Muscle layer of duodenum (tissue), 2 donors: ENCODE measurements around the gene SNTG2.
"Not testable (repeated sequence)": the region's sequence is repeated elsewhere in the genome, so short reads cannot be mapped to it uniquely, and the experiment has no call there.

Source experiments
- H3K27ac ChIP-seq: one replicate; pipeline ENCODE4 v1.7.0; 2013; ENCODE audit warnings: mild to moderate bottlenecking, low read length
- H3K27me3 ChIP-seq: one replicate; pipeline ENCODE4 v1.7.0; 2013; ENCODE audit warnings: low read depth, mild to moderate bottlenecking, control low read depth, low read length
- H3K36me3 ChIP-seq, 2 donors: one replicate each; pipeline ENCODE4 v1.7.0; 2013; ENCODE audit warnings: low read length in 2 of 2, control low read depth in 1 of 2, mild to moderate bottlenecking in 1 of 2; ENCODE audit not compliant: insufficient read depth in 2 of 2, control insufficient read depth in 1 of 2
- H3K4me1 ChIP-seq, 2 donors: one replicate each; pipeline ENCODE4 v1.7.0; 2013; ENCODE audit warnings: low read length in 2 of 2, mild to moderate bottlenecking in 2 of 2, control low read depth in 1 of 2, moderate library complexity in 1 of 2; ENCODE audit not compliant: insufficient read depth in 2 of 2, control insufficient read depth in 1 of 2
- H3K4me3 ChIP-seq, 2 donors: one replicate each; pipeline ENCODE4 v1.7.0; 2013; ENCODE audit warnings: low read length in 2 of 2, low read depth in 1 of 2, mild to moderate bottlenecking in 1 of 2
- H3K9me3 ChIP-seq, 2 donors: one replicate each; pipeline ENCODE4 v1.7.0; 2013; ENCODE audit warnings: low read length in 2 of 2, control low read depth in 1 of 2, mild to moderate bottlenecking in 1 of 2; ENCODE audit not compliant: control insufficient read depth in 1 of 2
- donor health status: healthy.

The SNTG2 gene

DNA sequence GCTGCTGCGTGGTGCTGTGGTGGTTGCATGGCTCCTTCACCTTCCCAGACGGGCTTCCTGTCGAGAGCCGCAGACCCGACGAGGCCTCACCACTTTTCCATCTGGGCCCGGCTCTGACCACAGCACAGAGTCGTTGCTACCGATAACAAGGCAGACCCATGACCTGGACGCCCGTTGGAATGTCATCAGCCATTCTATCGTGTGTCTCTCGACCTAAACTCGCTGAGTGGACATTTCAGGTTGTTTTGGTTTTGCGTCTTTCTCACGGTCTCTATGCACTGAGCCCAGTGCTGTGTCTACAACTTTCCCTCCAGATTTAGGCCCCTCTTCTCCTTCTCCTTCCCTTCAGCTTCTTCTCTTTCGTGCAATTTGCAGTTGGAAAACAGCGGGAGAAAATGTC is 257.9 kb downstream of the SNTG2 start:
- Histone ChIP-seq H3K4me1 (no peaks in the 10 kb centered on the region), H3K27ac (no peak overlapping the region), H3K4me3 (no peak overlapping the region), H3K36me3 (no peaks in the 10 kb centered on the region), H3K9me3 (peaks cover 1 to 5% of the 10 kb centered on the region in 2 donors), H3K27me3 (no peaks in the 10 kb centered on the region)

DNA sequence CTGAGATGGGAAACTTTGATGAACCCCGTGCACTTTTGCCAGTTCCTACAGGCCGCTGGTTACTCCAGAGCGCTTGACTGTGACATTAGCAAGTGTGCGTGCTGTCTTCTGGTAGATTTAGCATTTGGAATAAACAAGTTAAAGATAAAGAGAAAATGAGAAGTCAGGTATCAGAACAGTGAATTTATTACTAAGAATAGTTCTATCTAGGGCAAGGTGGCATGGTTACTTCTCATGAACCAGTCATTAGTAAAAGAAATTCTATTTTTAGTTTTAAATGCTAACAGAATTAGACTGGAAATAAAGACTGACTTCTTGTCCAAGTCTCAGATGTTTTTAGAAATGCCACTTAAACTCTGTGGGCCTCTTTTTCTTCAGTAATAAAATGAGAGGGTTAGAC is 258.6 kb downstream of the SNTG2 start:
- H3K36me3 ChIP-seq = no peaks in the 10 kb centered on the region
- no peak overlapping the region for H3K27ac ChIP-seq
- H3K4me3 ChIP-seq = no peak overlapping the region
- no peaks in the 10 kb centered on the region for H3K27me3 ChIP-seq
- peaks cover 6 to 10% of the 10 kb centered on the region in 2 donors for H3K9me3 ChIP-seq
- no peaks in the 10 kb centered on the region for H3K4me1 ChIP-seq

DNA sequence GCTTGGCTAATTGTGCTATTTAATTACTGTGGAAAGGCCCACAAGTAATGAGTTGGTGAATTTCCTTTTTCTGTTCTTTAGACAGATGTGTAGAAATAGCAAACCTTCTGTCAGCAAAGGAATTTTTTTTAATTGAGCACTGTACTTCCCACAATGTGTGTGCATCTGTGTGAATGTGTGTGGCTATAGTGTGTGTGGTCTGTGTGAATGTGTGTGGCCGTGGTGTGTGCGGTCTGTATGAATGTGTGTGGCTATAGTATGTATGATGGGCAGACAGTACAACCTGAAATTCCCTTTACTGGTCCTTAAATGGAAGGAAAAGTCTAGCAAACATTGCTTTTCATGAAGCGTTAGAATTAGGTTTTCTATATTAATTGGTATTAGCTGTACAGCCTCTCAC is 259.1 kb downstream of the SNTG2 start:
- Histone ChIP-seq H3K4me3 (no peak overlapping the region), H3K27me3 (no peaks in the 10 kb centered on the region), H3K36me3 (no peaks in the 10 kb centered on the region)

DNA sequence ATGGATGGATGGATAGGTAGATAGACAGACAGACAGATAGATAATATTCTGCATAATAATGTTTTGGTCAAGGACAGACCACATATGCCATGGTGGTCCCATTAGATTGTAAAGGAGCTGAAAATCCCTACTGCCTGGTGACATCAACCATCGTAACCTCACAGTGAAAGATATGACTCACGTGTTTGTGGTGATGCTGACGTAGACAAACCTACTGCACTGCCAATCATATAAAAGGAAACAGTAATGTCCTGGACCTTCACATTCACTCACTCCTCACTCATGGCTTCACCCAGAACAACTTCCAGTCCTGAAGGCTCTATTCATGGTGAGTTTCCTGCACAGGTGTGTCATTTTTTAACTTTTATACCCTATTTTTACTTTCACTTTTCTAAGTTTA is 259.7 kb downstream of the SNTG2 start:
- no peaks in the 10 kb centered on the region for H3K27me3 ChIP-seq
- H3K9me3 ChIP-seq = peaks cover 6 to 10% of the 10 kb centered on the region in 2 donors
- no peak overlapping the region for H3K4me3 ChIP-seq
- no peaks in the 10 kb centered on the region for H3K4me1 ChIP-seq
- no peak overlapping the region for H3K27ac ChIP-seq
- no peaks in the 10 kb centered on the region for H3K36me3 ChIP-seq

More for the DNA sequence above, 259.1 kb downstream of the SNTG2 start:
- Histone ChIP-seq H3K27ac (no peak overlapping the region), H3K9me3 (peaks cover 6 to 10% of the 10 kb centered on the region in 2 donors), H3K4me1 (no peaks in the 10 kb centered on the region)

DNA sequence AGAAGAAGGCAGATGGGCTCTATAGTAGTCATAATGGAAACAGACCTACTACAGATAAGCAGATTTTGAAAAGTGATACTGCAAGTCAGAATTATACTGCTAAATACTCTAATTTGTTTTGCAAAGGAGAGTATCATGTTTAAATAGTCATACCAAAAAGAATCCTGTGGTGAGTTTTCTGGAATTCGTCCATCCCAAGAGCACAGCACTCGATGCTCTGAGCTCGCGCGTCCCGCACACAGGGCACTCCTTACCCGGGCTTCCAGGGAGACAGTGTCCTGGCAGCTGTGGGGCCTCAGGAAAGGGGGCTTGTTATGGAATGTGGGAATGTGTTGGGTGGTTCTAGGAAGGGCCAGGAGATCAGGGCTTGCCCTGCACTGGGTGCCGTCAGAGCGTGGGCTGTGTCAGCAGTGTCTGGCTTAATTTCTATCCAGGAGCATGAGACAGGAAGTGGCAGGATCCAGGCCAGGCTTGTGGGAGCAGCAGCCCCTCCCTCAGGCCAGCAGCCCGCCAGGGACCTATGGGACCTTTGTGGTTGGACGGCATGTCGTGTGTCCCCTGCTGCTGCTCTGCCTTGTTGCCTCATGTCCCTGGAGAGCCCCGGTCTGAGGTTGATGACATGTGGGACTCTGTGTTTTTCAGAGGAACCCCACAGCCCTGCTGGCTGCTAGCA is 269.4 kb downstream of the SNTG2 start:
- Histone ChIP-seq H3K27me3 (no peaks in the 10 kb centered on the region), H3K4me1 (no peaks in the 10 kb centered on the region), H3K4me3 (no peak overlapping the region), H3K27ac (no peak overlapping the region), H3K9me3 (no peaks in the 10 kb centered on the region), H3K36me3 (no peaks in the 10 kb centered on the region)

- no peaks in the 10 kb centered on the region for H3K9me3 ChIP-seq
- H3K27ac ChIP-seq = no peak overlapping the region
- H3K36me3 ChIP-seq = no peaks in the 10 kb centered on the region
- H3K27me3 ChIP-seq = no peaks in the 10 kb centered on the region
- no peaks in the 10 kb centered on the region for H3K4me1 ChIP-seq
- H3K4me3 ChIP-seq = no peak overlapping the region
Measured at GRCh38 chr2:1222056-1222455, 271.4 kb downstream of the SNTG2 start.

GRCh38 chr2:1223791-1224190 is 273.1 kb downstream of the SNTG2 start:
- no peaks in the 10 kb centered on the region for H3K9me3 ChIP-seq
- H3K27me3 ChIP-seq = no peaks in the 10 kb centered on the region
- H3K27ac ChIP-seq = no peak overlapping the region
- no peak overlapping the region for H3K4me3 ChIP-seq
- no peaks in the 10 kb centered on the region for H3K36me3 ChIP-seq
- H3K4me1 ChIP-seq = no peaks in the 10 kb centered on the region

DNA sequence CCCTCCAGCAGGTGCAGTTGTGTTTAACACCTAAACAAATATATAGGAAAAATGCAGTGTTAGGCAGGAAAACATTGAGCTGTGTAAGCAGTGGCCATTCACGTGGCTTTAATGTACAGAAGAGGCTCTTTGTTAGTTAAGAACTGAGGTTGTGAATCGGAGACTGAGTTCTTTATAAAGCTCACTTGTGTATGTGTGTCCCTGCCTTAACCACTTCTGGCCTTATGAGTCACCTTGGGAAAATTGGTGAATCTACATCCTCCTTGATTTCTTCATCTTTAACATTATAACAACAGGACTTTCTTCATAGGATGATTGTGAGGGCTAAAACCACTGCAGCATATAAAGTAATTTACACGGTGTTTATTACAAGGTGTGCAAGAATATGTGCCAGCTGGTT is 274.3 kb downstream of the SNTG2 start:
- H3K4me3 ChIP-seq = no peak overlapping the region
- H3K27ac ChIP-seq = no peak overlapping the region
- no peaks in the 10 kb centered on the region for H3K36me3 ChIP-seq
- H3K4me1 ChIP-seq = no peaks in the 10 kb centered on the region
- H3K27me3 ChIP-seq = no peaks in the 10 kb centered on the region
- no peaks in the 10 kb centered on the region for H3K9me3 ChIP-seq

DNA sequence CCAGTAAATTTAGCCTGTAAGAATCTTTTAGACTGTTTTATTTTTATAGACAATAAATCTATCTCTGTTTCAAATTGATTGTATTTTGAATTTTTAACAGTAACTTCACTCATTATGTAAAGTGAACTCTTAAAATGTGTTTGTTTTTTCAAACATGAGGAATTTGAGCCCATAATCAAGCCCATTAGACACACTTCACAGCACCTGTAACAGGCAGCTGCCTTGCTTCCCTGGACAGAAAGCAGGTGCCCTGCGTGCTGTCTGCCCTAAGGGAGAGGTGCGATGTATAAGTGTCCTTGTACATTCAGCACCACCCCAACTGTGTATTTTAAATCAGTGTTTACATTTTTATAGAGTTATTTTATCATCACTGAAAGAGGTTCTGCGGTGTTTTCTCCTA is 276.1 kb downstream of the SNTG2 start:
- no peaks in the 10 kb centered on the region for H3K27me3 ChIP-seq
- no peak overlapping the region for H3K27ac ChIP-seq
- H3K4me1 ChIP-seq = no peaks in the 10 kb centered on the region
- no peaks in the 10 kb centered on the region for H3K36me3 ChIP-seq
- no peak overlapping the region for H3K4me3 ChIP-seq
- H3K9me3 ChIP-seq = no peaks in the 10 kb centered on the region

DNA sequence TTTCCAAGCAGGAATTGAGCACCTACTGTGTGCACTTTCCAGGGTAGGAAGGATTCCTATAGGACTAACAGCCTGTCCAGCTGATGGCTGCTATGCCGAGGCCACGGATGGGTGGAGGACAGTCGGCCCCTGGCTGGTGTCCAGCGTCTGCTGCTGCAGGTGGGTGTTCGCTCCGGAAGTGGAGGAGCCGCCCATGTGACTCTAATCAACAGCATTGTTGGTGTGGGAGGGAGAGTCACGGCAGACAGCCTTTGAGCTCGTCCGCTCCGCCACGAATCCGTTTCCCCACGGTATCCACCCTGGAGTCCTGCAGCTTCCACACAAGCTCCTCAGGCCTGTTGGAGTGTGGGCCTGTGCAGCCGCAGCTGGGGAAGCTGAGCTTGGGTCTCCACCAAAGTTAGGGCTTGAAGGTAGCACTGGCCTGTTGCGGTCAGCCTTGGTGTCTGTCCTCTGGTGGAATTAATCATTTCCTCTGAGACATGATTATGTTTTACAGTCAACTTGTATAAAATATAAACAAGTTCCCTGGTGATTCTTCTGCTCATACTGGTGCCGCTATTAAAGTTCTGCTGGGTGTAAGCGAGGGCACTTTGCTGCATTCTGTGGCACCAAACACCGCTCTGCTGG is 276.7 kb downstream of the SNTG2 start:
- no peak overlapping the region for H3K27ac ChIP-seq
- H3K4me3 ChIP-seq = no peak overlapping the region
- no peaks in the 10 kb centered on the region for H3K4me1 ChIP-seq
- H3K9me3 ChIP-seq = no peaks in the 10 kb centered on the region
- no peaks in the 10 kb centered on the region for H3K36me3 ChIP-seq
- no peaks in the 10 kb centered on the region for H3K27me3 ChIP-seq

GRCh38 chr2:1229596-1229995 is 278.9 kb downstream of the SNTG2 start:
- H3K4me3 ChIP-seq, H3K9me3 ChIP-seq, H3K36me3 ChIP-seq, H3K27me3 ChIP-seq, H3K27ac ChIP-seq, H3K4me1 ChIP-seq: not testable (repeated sequence)
